GM21723 (cell line): ENCODE results near the gene SESN1.

Experiments
- ATAC-seq: cut with Tn5 transposase; IDR thresholded peaks from one replicate; pipeline ENCODE4 v1.9.1; 2021; ENCODE audit warnings: mild to moderate bottlenecking, moderate library complexity; ENCODE audit not compliant: unreplicated experiment

The SESN1 gene

GRCh38 chr6:108942556-108943492 lies 151.8 kb downstream of the SESN1 start:
- no peak for ATAC-seq

GRCh38 chr6:108941859-108942258 lies 152.8 kb downstream of the SESN1 start:
- ATAC-seq: no peak

GRCh38 chr6:108941281-108941680 lies 153.4 kb downstream of the SESN1 start:
- ATAC-seq: no peak

GRCh38 chr6:108940741-108941140 lies 153.9 kb downstream of the SESN1 start:
- ATAC-seq: no peak

DNA sequence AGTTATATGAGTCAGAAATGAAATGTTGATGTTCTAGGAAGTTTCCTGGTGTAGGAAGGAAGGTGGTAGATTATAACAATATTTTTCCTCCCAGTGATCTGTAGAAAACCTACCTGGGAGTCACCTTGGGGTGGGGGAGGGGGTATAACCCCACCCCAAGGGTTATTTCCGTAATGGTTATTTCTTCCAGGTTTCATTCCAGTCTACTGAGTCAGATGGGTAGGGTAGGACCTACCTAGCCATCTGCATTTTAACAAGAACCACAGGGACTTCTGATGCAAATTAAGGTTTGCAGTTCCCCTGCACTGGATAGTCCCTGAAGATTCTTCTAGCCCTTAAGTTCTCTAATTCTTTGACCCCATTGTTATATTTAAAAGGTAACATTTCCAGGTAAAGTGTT lies 157.5 kb downstream of the SESN1 start:
- no peak for ATAC-seq
